NCI-H1436 treated with DMSO at 0.1 percent for 48 hours (cell line): ENCODE measurements around the gene AQP10.
"Not testable (repeated sequence)": the region's sequence is repeated elsewhere in the genome, so short reads cannot be mapped to it uniquely, and the experiment has no call there.

ENCODE experiments used
- DNase-seq: peaks from one replicate; lab custom pipeline; 2025; lab: John Stamatoyannopoulos, UW

Gene AQP10, protein sequence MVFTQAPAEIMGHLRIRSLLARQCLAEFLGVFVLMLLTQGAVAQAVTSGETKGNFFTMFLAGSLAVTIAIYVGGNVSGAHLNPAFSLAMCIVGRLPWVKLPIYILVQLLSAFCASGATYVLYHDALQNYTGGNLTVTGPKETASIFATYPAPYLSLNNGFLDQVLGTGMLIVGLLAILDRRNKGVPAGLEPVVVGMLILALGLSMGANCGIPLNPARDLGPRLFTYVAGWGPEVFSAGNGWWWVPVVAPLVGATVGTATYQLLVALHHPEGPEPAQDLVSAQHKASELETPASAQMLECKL

DNA sequence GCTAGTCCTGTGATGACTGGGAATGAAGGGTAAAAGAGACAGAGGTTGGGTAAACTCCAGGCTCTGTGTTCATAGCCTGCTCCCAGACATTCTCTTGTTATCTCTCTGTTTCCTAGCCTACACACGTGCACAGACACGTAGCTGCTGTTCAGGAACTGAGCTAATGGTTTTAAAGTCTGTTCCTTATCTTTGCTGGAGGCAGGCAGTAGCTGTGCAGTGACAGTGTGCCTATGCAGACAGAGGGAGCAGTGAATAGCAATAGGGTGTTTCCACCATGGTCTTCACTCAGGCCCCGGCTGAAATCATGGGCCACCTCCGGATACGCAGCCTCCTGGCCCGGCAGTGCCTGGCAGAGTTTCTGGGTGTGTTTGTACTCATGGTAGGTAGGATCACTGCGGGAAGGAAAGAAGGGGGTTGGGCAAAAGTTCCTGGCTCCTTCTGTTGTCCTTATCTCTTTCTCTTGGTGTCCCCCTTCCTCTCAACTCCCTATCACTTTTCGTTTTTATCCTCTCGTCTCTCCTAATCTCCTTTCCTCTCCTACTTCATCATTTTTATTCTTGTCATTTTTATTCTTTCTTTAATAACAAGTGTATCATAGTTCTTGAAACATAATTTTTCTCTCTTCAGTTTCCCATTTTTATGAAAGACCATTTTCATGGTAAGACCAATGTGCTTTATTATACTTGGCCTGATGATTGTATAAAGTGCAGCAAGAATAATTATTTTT lies at the start of gene AQP10:
AQP10 (plus strand) TSS at position 212 of the 727 bp plus-strand sequence; CDS start at position 275, 63 bp downstream.
- no peak for DNase-seq

DNA sequence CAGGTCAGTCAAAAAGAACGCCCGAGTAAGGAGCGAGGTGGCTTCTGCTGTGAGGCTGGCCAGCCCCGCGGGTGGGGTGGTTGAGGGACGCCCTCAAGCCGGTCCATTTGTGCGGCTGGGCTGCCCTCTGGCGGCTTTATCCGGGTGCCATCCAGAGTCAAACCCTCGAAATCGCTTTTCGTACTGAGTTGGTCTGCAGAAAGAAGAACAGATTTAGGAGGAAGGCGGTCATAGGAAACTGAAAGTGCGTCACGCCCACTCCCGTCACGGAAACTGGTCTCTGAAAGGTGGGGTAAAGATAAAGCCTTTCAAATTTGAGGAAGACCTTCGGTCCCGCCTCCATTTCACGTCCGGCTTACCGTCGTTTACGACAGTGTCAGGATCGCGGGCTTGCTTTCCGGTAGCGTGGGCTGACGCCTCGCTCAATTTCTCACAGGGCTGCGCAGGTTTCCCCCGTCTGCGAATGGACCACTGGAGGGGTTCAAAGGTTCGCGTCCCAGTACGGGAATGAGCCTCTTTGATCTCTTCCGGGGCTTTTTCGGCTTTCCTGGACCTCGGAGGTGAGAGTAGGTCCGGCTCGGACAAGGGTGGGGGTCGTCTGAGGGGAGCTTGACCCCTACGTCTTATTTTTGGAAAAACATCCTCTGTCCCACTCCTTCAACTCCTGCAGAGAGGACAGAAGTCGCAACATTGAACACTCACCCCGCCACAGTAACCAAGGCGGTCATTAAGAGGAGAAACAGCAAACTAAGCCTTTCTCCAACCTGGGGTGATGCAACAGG lies 48.5 kb upstream of the AQP10 start, which contains the start of gene HAX1:
HAX1 (plus strand) TSS at position 413 of the 782 bp plus-strand sequence; CDS start at position 508, 95 bp downstream.
- peak; percentile 71 for DNase-seq

DNA sequence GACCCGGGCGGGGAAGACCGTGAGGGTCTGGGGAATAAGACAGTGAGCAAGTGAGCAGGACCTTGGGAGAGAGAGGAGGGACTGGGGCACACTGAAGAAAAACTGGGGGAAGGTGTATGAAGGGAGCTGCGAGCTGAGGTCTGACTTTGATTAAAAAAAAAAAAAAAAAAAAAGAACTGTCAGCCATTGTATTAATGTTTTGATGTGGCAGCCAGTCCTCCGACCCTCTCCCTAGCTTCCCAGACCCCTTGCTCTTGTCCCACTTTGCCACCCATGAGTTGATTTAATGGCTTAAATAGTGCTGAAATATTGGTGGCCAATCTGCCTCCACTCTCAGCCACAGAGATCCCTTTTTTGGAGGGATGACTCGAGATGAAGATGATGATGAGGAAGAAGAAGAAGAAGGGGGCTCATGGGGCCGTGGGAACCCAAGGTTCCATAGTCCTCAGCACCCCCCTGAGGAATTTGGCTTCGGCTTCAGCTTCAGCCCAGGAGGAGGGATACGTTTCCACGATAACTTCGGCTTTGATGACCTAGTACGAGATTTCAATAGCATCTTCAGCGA lies 47.8 kb upstream of the AQP10 start:
- no peak for DNase-seq

DNA sequence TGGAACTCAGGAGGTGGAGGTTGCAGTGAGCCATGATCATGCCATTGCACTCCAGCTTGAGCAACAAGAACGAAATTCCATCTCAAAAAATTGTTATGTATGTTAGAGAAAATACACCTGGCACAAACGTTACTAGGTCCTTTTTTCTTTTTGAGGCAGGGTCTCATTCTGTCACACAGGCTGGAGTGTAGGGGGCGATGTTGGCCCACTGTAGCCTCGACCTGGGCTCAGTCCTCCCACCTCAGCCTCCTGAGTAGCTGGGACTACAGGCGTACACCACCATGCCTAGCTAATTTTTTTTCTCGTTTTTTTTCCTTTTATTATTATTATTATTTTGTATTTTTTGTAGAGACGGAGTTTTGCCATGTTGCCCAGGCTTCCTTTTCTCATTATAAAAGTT lies 44.1 kb upstream of the AQP10 start:
- no peak for DNase-seq

DNA sequence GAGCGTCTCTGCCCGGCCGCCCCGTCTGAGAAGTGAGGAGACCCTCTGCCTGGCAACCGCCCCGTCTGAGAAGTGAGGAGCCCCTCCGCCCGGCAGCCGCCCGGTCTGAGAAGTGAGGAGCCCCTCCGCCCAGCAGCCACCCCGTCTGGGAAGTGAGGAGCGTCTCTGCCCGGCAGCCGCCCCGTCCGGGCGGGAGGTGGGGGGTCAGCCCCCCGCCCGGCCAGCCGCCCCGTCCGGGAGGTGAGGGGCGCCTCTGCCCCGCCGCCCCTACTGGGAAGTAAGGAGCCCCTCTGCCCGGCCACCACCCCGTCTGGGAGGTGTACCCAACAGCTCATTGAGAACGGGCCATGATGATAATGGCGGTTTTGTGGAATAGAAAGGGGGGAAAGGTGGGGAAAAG lies 33.3 kb upstream of the AQP10 start:
- DNase-seq: not testable (repeated sequence)

DNA sequence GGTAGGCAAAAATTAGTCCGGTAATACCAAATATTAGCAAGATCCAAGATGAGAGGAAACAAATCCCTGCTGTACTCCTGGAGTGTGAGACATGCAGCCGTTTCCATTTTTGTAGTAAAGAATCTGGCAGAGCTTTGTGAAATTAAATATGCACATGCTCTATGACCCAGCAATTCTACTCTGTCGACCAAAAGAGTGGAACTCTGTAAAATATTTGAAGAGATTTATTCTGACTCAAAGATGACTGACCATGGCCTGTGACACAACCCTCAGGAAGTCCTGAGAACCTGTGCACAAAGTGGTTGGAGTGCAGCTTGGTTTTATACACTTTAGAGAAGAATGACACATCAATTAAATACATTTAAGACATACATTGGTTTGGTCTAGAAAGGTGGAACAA lies 32.2 kb upstream of the AQP10 start:
- no peak for DNase-seq

DNA sequence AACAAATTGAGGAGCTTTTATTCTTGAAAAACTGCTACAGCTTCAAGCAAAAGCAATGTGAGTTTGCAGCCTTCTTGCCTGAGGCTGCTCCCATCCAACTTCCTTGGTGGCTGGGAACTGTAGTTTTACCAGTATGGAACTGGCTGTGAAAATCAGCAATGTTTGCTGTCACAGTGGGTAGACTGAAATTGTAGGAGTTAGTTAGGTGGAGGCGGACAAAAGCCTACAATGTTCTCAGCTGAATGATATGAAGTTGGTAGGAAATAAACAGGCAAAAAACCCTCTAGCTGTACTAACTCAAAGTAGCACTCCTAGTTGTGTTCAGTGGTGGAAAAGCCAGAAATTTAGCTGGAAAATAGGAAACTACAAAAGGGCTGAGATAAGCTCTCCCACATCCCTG lies 30.0 kb upstream of the AQP10 start:
- DNase-seq: no peak

DNA sequence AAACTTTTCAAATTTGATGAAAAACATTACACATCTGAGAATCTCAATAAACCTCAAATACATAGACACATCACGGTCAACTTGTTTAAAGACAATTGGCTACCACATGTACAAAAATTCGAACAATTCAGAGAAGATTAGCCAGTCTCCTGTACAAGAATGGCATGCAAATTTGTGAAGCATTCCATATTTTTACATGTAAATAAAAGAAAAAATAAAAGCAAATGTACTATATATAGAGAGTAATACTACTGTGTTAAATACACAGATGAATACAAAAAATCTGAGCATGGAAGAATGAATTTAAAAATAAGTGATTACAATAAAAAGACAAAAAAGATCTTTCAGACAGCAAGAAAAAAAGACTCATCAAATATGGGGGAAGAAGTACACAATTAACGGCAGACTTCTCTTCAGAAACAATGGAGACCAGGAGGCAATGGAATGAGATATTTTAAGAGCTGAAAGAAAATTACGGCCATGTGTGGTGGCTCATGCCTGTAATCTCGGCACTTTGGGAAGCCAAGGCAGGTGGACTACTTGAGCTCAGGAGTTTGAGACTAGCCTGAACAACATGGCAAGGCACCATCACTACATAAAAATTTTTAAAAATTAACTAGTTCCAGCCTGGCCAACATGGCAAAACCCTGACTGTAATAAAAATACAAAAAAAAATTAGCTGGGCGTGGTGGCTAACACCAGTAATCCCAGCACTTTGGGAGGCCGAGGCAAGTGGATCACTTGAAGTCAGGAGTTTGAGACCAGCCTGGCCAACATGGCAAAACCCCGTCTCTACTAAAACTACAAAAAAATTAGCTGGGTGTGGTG lies 25.3 kb upstream of the AQP10 start:
- no peak for DNase-seq

DNA sequence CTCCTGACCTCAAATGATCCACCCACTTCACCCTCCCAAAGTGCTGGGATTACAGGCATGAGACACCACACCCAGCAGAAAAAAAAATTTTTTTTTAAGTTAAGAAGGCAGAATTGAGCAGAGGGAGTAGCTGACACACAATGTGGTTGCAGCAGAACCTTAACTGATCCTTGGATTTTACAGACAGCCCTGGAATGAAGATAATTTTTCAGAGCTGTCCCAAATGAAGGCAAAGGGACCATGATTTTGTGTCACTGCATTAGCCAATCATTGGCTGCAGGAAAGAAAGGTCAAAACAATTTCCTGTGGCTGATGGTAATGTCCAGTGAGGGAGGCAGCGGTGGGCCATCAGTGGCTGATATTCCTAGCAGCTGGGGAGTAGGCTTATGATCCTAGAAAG lies 19.3 kb upstream of the AQP10 start:
- DNase-seq: no peak

DNA sequence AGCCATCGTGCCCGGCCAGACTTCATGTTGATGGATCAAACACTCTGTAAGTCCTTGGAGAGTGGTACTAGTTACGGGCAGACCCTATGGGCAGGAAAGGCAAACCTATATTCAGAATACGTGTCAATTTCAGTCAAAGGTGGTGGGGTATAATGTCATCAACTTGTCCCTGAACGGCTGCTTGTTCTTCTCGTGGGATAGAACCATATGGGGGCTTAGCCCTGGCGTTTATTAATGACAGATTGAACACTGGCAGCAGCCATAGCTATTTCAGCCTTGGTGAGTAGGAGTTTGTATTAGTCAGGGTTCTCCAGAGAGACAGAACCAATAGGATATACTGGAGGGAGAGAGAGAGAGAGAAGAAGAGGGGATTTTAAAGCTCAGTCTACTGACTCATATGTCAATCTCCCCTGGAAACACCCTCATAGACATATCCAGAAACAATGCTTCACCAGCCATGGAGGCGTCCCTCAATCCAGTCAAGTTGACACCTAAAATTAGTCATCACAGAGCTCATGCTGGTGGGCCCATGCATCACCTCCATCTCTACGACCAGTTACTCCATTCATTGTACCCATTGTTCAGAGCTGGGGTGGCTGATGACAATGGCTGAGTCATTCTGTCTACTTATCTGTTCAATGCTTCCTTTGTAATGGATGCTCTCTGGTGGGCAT lies 16.1 kb upstream of the AQP10 start:
- DNase-seq: no peak

DNA sequence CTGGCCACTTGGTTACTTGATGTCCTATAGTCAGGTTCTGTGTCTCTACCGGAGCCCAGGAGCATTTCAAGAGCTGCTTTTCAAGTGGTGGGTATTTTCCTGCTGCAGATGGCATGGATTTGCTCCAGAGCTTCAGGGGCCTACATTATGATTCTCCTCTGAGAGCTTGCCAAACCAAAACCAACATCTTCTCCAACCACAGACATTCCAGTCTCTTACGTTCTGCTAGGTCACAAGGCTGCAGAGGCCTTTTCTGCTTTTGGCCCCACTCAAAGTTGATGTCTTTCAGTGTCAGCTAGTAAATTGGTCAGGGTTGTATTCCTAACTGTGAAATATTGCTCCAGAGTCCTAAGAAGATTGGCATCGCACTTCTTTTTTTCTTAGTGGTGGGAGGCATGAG lies 14.7 kb upstream of the AQP10 start:
- DNase-seq: no peak

DNA sequence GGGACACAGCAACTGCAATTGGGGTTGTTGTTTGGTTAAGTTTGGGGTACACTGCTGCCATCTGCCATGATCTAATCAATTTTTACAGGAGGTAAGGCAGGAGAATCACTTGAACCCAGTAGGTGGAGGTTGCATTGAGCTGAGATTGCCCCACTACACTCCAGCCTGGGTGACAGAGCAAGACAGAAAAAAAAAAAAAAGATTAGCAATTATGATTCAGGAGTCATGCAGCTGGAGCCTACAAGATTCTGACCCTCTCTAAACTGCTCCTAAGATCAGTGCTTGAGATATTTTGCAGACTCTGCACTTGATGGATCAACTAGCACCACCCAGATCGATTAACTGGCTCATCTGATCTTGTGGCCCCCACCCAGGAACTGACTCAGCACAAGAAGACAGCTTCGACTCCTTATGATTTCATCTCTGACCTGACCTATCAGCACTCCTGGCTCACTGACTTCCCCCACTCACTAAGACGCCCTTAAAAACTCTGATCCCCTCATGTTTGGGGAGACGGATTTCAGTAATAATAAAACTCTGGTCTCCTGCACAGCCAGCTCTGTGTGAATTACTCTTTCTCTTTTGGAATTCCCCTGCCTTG lies 13.1 kb upstream of the AQP10 start:
- DNase-seq: not testable (repeated sequence)

DNA sequence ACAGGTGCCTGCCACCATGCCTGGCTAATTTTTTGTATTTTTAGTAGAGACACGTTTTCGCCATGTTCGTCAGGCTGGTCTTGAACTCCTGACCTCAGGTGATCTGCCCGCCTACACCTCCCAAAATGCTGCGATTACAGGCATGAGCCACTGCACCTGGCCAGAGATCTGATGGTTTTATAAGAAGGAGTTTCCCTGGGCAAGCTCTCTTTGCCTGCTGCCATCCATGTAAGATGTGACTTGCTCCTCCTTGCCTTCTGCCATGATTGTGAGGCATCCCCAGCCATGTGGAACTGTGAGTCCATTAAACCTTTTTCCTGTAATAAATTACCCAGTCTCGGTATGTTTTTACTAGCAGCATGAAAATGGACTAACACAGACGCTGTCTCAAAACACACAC lies 11.8 kb upstream of the AQP10 start:
- DNase-seq: not testable (repeated sequence)

DNA sequence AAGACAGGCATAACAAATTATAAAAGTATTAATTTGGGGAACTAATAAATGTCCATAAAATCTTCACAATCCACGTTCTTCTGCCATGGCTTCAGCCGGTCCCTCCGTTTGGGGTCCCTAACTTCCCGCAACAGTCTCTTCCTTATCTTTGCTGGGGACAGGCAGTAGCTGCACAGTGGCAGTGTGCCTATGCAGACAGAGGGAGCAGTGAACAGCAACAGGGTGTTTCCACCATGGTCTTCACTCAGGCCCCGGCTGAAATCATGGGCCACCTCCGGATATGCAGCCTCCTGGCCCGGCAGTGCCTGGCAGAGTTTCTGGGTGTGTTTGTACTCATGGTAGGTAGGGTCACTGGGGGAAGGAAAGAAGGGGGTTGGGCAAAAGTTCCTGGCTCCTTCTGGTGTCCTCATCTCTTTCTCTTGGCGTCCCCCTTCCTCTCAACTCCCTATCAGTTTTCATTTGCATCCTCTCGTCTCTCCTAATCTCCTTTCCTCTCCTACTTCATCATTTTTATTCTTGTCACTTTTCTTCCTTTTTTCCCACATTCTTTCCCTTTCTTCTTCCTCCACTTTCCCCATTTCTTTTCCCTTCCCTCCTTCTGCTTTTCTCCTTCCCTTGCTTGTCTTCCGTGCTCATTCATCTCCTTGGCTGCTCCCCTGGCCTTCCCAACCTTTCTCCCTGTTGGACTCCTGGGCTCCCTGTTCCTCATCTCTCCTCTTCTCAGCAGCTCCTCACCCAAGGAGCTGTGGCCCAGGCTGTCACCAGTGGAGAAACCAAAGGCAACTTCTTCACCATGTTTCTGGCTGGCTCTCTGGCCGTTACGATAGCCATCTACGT lies 8.4 kb upstream of the AQP10 start:
- not testable (repeated sequence) for DNase-seq

DNA sequence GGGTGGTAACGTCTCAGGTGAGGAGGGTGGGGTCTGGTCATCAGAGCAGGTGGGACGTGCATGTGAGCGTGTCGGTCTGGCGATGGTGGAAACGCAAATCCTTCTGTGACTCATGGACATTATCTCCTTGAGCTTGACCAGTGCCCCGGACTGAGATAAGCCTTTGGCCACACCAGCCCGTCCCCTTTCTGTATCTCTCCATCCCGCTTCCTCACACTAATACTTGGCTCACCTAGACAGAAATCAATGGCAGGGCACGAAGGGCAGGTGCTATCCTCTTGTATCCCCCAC lies 7.9 kb upstream of the AQP10 start:
- no peak for DNase-seq

DNA sequence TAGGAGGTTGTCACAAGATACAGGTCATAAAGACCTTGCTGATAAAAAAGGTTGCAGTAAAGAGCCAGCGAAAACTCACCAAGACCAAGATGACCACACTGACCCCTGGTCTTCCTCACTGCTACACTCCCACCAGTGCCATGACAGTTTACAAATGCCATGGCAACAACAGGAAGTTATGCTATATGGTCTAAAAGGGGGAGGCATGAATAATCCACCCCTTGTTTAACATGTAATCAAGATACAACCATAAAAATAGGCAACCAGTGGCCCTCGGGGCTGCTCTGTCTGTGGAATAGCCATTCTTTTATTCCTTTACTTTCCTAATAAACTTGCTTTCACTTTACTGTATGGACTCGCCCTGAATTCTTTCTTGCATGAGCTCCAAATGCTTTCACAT lies 6.7 kb upstream of the AQP10 start:
- not testable (repeated sequence) for DNase-seq

DNA sequence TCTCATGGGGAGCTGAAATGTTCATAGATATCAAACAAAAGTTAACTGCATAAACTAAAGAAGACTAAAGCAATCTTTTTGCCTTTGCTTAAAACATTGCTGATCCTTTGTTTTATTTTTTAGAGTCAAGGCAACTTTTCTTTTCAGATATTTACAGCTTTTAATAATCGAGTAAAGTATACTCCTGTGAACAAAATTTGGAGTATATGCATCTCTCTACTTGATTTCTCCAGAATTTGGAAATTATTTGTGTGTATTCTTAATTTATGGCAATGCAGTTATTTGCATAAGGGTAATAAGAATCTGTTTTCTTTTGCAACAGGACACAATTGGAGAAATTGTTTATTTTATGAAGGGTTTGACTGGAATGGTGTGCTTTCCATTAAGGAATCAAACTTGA lies 4.2 kb upstream of the AQP10 start:
- DNase-seq: no peak

DNA sequence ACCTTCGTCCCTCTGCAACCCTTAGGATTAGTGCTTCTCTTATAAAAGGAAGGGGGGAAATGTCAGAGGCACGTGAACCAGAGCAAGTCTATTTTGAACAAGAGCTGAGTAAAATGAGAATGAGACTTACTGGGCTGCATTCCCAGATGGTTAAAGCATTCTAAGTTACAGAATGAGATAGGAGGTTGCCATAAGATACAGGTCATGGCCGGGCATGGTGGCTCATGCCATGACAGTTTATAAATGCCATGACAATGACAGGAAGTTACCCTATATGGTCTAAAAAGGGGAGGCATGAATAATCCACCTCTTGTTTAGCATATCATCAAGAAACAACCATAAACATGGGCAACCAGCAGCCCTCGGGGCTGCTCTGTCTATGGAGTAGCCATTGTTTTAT lies 2.5 kb upstream of the AQP10 start:
- no peak for DNase-seq

DNA sequence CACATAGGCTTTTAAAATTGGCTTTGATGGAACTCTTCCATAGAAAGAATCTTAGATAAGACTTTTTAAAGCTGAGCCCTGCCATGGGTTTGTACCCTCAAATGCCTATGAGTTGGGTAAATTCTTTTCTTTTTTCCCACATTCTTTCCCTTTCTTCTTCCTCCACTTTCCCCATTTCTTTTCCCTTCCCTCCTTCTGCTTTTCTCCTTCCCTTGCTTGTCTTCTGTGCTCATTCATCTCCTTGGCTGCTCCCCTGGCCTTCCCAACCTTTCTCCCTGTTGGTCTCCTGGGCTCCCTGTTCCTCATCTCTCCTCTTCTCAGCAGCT lies 679 bp downstream of the AQP10 start:
- not testable (repeated sequence) for DNase-seq

DNA sequence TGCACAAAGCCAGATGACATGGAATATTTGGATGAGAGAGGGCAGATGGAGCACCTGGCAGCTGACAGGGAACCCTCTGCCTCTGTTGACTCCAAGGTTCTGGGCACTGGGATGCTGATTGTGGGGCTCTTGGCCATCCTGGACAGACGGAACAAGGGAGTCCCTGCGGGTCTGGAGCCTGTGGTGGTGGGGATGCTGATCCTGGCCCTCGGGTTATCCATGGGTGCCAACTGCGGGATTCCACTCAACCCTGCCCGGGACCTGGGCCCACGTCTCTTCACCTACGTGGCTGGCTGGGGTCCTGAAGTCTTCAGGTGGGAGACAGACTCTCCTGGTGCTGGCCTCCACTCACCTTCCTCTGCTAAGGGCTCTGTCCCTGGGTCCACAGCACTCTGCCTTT lies 2.6 kb downstream of the AQP10 start:
- no peak for DNase-seq
